Measurements from ENCODE around the gene SAMD14. TPM values are rescaled to one million over a fixed set of nuclear protein-coding genes. Genes with fewer than 3 reads are reported as not detected.
A peak's percentile ranks its signal among the peaks of the same experiment; 100 is the strongest.

SAMD14 gene
- total RNA-seq, 1 experiment from 2014 or later: 5.9 TPM

- peak; percentile 32; the same call in 1 of the 2 replicates for TF ChIP-seq FOXP4 (CRISPR knock-in tag; IDR thresholded peaks at IDR 0.05)
- no peak for TF ChIP-seq ZNF138 (CRISPR knock-in tag; conservative IDR thresholded peaks at IDR 0.05)
Measured at GRCh38 chr17:50128441-50129352, 1.3 kb downstream of the SAMD14 start (continued).

- Mint-ChIP-seq H3K9me3 (no peaks in the 10 kb centered on the region), H3K27ac (peak overlapping the region; percentile 33; the same call in 1 of the 2 replicates), H3K4me3 (peak overlapping the region; percentile 97), H3K27me3 (ENCODE audit: low read depth) (peaks cover 26% of the 10 kb centered on the region), H3K4me1 (peaks cover 49% of the 10 kb centered on the region), H3K36me3 (no peaks in the 10 kb centered on the region)
- ChIA-PET POLR2A (no interaction called here), CTCF (interaction anchor here (0.6 to 2.5 kb wide), 13 partner anchors 11 to 169 kb away, joined by 3 to 12 read pairs (median 5); partner anchors contain the start of genes PDK2 and PPP1R9B)
- TF ChIP-seq ATF1 (CRISPR knock-in tag; IDR thresholded peaks at IDR 0.05): no peak
- 0 out of 2 replicates have a peak, but pooled peaks have one; percentile 17 for TF ChIP-seq PRDM15 (CRISPR knock-in tag; IDR thresholded peaks at IDR 0.05)
- no peak for DNase-seq (ENCODE audit: low spot score)
- ATAC-seq: no peak
Measured at GRCh38 chr17:50127697-50128361, 2.1 kb downstream of the SAMD14 start.

GRCh38 chr17:50125420-50125997 is 4.5 kb downstream of the SAMD14 start:
- H3K4me3 Mint-ChIP-seq: no peak overlapping the region
- no peak overlapping the region for H3K27ac Mint-ChIP-seq
- peaks cover 39% of the 10 kb centered on the region for H3K4me1 Mint-ChIP-seq
- peaks cover 22% of the 10 kb centered on the region for H3K27me3 Mint-ChIP-seq (ENCODE audit: low read depth)
- H3K36me3 Mint-ChIP-seq: no peaks in the 10 kb centered on the region
- no peaks in the 10 kb centered on the region for H3K9me3 Mint-ChIP-seq
- ChIA-PET POLR2A (no interaction called here), CTCF (interaction anchor here (0.7 to 1.4 kb wide), 2 partner anchors 11 to 31 kb away, joined by 6 to 7 read pairs; no protein-coding TSS in a partner anchor)
- DNase-seq (ENCODE audit: low spot score) (no peak), ATAC-seq (no peak)
- TF ChIP-seq GTF2I (CRISPR knock-in tag; conservative IDR thresholded peaks at IDR 0.05) (no peak), ZNF425 (CRISPR knock-in tag; conservative IDR thresholded peaks at IDR 0.05) (no peak), ATF3 (CRISPR knock-in tag; conservative IDR thresholded peaks at IDR 0.05) (no peak), FOXP1 (CRISPR knock-in tag; IDR thresholded peaks at IDR 0.05; ENCODE audit: borderline replicate concordance) (no peak), ATF1 (CRISPR knock-in tag; IDR thresholded peaks at IDR 0.05) (no peak), MXD4 (CRISPR knock-in tag; IDR thresholded peaks at IDR 0.05; ENCODE audit: borderline replicate concordance) (no peak), ZNF219 (CRISPR knock-in tag; IDR thresholded peaks at IDR 0.05; ENCODE audit: borderline replicate concordance) (no peak), FOXJ3 (CRISPR knock-in tag; IDR thresholded peaks at IDR 0.05; ENCODE audit: borderline replicate concordance) (no peak), ZNF512 (CRISPR knock-in tag; IDR thresholded peaks at IDR 0.05; ENCODE audit: borderline replicate concordance) (no peak), CTCF (IDR thresholded peaks at IDR 0.05) (no peak)

Measured in WTC11 (cell line).